GM21360 (cell line): ENCODE data around the gene KHDC1.
"Not testable (repeated sequence)": the region's sequence is repeated elsewhere in the genome, so short reads cannot be mapped to it uniquely, and the experiment has no call there.

Source experiments
- ATAC-seq: cut with Tn5 transposase; IDR thresholded peaks from one replicate; pipeline ENCODE4 v1.9.1; 2021; ENCODE audit warnings: mild to moderate bottlenecking, moderate library complexity; ENCODE audit not compliant: unreplicated experiment

KHDC1 gene

GRCh38 chr6:73252703-73253102, 10.3 kb downstream of the KHDC1 start:
- no peak for ATAC-seq

DNA sequence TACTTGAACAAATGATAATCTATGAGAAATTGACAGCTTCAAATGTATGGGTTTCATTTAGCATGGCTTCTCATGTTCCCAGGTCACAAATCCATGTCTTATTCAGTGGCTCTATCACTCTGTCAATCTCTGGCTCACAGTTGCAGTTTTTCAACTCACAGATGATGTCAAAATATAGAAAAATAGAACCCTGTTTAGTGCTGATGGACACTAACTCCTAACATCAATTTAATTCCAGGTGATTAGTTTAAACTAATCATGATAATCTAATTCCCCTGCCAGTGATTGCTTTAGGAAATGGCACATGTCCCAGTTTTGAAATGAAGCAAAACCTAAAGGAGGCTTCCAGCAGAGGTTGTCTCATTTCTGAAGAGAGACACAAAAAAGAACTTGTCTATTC, 13.0 kb downstream of the KHDC1 start:
- ATAC-seq = no peak

GRCh38 chr6:73248192-73248903, 14.6 kb downstream of the KHDC1 start:
- no peak for ATAC-seq

DNA sequence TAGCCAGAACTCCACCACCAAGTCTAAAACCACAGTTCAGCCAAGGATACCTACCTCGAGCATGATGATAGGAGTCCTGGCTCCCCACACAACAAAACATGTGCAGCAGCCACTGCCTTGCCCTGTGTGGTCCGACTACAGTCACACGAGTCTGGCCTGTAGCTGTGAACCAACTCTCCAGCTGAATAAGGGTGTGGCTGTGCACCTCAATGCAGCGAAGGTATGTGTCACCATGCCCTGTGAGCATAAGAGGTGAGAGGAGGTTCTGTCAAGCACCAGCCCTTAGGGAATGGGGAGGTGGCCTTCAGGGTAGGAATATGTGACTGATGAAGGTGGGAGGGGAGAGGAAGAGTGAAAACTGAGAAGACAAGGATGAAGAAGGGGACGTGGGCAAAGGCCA, 21.0 kb downstream of the KHDC1 start:
- ATAC-seq = no peak

DNA sequence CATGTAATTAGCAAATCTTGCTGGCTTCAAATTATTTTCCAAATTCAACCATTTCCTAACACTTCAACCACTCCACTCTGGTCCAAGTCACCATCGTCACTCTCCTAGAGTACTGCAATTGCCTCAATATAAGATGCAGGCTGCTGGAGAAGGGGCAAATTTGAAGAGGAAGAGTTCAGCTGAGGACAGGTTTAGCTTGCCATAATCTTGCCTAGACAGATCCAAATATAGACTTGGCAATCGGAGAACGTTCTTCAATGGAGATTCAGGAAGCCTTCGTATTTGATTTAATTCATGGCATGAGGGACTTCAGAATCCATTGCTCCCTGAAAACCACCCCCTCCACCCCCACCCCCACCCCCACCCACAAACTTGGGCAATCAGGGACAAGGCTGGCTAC, 22.3 kb downstream of the KHDC1 start:
- no peak for ATAC-seq

GRCh38 chr6:73236144-73236750, 26.7 kb downstream of the KHDC1 start:
- ATAC-seq = no peak

- ATAC-seq = no peak
Observed at GRCh38 chr6:73234733-73235132, 28.3 kb downstream of the KHDC1 start.

DNA sequence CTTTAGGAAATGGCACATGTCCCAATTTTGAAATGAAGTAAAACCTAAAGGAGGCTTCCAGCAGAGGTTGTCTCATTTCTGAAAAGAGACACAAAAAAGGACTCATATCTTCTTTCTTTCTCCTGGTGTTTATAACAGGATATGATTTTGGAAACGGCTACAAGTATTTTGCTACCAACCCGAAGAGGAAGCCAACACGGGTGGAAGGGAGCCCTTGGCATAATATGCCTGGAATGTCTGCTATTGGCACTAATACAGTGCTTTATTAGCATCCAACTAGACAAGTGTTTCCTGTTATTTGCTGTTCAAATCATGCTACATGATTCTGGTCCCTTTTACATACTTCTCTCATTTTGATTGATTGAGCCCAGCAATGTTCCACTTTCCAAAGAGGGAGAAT, 29.0 kb downstream of the KHDC1 start:
- ATAC-seq = not testable (repeated sequence)

DNA sequence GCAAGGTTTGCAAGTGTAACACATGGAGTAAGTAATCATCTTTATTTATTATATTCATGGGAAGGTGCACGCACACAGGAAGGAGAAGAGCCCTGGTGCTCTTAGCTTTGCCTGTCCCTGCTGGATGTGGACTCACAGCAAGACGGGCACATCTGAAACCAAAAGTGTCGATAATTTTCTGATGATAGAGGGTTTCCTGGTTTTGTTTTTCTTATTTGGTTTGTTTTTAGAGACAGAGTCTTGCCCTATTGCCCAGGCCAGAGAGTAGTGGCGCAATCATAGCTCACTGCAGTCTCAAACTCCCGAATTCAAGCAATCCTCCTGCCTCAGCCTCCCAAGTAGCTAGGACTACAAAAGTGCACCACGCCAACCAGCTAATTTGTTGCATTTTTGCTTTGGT, 29.9 kb downstream of the KHDC1 start:
- no peak for ATAC-seq

- no peak for ATAC-seq
Observed at GRCh38 chr6:73231986-73232391, 31.0 kb downstream of the KHDC1 start.

GRCh38 chr6:73227606-73228255, 35.3 kb downstream of the KHDC1 start:
- ATAC-seq = no peak

- ATAC-seq = no peak
Observed at GRCh38 chr6:73225396-73225795, 37.6 kb downstream of the KHDC1 start, which contains the start of gene KHDC1L. Gene KHDC1L (minus strand): TSS chr6:73225496. CDS start chr6:73225408, 88 bp downstream.

GRCh38 chr6:73216859-73217258, 46.1 kb downstream of the KHDC1 start:
- ATAC-seq = no peak

- ATAC-seq = no peak
Observed at GRCh38 chr6:73209117-73209516, 53.9 kb downstream of the KHDC1 start.

DNA sequence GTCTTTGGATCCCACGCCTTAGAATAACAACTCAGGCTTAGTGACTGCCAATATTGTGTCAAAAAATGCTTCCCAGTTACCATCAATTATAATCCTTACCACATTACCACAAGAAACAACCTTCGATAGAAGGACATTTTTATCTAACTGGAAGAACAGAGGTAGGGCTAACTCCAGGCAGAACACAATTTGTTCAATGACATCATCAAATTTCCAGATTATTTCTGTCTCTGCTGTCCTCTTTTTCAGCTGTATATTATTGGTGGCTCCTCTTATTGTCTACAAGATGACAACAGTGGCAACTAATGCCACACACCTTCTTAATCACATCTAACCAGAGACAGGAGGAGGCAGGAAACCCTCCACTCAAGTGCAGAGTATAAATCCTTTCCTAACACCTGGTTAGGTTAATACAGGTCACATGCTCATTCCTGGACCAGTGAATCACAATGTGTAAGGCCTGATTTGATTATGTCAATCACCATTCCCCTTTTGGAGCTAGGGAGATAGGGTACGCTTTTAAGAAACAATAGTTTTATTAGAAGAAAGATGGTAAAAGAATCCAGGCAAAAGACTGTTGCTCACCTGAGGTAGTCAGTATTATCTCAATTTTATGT, 55.7 kb downstream of the KHDC1 start:
- no peak for ATAC-seq

- ATAC-seq = no peak
Observed at GRCh38 chr6:73204252-73204651, 58.7 kb downstream of the KHDC1 start.

DNA sequence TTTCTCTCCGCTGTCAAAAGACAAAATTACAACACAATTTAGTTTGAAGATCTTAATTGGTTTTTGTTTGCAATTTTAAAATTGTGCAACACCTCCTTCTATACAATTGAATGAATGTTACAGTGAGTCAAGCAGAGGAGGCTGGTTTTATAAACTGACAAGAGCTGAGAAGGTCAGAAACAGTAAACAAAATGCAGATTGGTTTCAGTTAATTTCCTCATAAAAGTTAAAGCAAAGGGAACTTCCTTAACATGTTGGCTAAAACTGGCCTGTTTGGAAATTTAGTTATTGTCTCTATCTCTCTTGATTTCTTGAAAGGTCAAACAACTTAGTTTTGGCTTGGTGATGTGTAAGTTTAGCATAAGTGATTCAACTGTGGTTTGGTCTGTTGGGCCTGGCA, 59.9 kb downstream of the KHDC1 start:
- no peak for ATAC-seq

- no peak for ATAC-seq
Observed at GRCh38 chr6:73200735-73201134, 62.3 kb downstream of the KHDC1 start.

DNA sequence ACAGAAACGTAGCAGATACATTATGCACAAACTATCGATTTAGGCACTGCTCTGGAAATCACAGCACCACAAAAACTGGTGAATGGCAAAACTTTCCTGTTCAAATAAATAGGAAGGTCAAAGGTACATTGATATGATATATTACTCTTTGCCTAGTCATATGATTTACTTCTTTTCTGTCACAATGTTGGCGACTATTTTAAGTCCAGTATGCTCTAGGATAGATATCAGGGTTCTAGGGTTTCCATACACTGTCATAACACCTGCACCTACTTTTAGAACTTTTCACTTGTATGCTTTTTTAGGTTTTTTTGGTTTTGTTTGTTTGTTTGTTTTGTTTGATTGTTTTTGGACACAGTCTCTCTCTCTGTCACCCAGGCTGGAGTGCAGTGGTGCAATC, 62.7 kb downstream of the KHDC1 start:
- ATAC-seq = no peak

- no peak for ATAC-seq
Observed at GRCh38 chr6:73194744-73195143, 68.3 kb downstream of the KHDC1 start.

GRCh38 chr6:73193302-73193701, 69.7 kb downstream of the KHDC1 start:
- not testable (repeated sequence) for ATAC-seq
